PC-3 (cell line): Measurements from ENCODE around the gene FAM200B.

ENCODE experiments used
- CTCF ChIP-seq: fragments of 300-600 bp; sonication (generic); conservative IDR thresholded peaks from 2 replicates; pipeline ENCODE4 v1.5.1; 2017; ENCODE audit warnings: antibody characterized with exemption, low read depth, mild to moderate bottlenecking, low read length
- EZH2phosphoT487 ChIP-seq: fragments of 300-600 bp; sonication (generic); IDR thresholded peaks from 2 replicates; pipeline ENCODE4 v1.6.1; 2018; ENCODE audit warnings: mild to moderate bottlenecking, antibody characterized with exemption, low read length, borderline replicate concordance

GRCh38 chr4:15667006-15667405 lies 14.6 kb upstream of the FAM200B start:
- TF ChIP-seq EZH2phosphoT487 (no peak), CTCF (no peak)
